Measurements from ENCODE around the gene LMNA.

DNA sequence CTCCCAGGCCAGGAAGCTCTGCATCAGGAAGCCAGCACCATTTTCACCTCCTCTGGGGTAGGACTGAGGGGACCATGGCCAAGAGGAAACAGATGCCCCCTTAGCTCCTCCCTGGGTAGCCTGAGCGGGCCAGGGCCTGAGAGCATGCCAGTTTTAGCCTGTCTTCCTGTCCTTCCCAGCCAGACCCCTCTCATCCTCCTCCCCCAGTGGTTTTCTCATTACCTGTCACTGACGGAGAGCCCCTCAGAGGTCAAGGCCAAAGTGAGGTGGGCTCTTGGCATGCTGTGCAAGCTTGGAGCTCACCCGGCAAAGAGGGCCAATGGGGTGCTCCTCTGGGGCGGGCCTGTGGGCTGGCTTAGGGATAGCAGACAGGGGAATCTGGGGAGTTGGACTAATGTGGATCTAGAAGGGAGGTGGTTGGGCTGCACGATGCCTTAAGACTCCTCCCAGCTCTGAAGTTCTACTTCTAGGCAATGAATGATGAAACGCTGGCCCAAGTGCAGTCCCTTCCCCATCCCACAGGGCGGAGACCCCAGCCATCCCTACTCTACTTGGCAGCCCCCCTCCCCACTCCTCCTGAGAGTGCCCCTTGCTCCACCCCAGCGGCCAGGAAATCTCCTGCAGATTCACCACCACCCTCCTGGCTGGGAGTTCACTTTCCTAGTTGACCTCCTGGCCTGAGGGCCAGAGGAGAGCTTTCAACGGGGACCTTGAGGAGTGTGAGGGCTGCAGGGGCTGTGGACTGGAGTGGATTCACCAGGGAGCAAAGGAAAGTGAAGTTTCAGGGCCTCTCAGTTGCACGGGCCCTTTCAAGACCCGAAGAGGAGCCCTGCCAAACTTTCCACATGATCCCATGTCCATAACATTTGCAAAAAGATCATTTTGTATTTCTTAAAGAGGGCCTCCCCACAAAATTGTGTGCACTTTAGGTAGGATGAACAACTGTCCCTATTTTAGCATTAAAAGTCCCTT, 9.4 kb upstream of the LMNA start:
- TF ChIP-seq, protein P1, sequence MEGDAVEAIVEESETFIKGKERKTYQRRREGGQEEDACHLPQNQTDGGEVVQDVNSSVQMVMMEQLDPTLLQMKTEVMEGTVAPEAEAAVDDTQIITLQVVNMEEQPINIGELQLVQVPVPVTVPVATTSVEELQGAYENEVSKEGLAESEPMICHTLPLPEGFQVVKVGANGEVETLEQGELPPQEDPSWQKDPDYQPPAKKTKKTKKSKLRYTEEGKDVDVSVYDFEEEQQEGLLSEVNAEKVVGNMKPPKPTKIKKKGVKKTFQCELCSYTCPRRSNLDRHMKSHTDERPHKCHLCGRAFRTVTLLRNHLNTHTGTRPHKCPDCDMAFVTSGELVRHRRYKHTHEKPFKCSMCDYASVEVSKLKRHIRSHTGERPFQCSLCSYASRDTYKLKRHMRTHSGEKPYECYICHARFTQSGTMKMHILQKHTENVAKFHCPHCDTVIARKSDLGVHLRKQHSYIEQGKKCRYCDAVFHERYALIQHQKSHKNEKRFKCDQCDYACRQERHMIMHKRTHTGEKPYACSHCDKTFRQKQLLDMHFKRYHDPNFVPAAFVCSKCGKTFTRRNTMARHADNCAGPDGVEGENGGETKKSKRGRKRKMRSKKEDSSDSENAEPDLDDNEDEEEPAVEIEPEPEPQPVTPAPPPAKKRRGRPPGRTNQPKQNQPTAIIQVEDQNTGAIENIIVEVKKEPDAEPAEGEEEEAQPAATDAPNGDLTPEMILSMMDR (IDR thresholded peaks at IDR 0.05) = peak in 1 of 3 donors; percentile 41
- TF ChIP-seq EP300 (IDR thresholded peaks at IDR 0.05) (no peak), POLR2A (IDR thresholded peaks at IDR 0.05) (no peak)

Data from ovary (tissue), 3 donors.